Suprapubic skin (tissue), 4 donors: ENCODE data around the gene WNT5B. TPM values are rescaled to one million over a fixed set of nuclear protein-coding genes. Genes with fewer than 3 reads are reported as not detected.

Experiments used
- DNase-seq, 2 donors: peaks; one replicate each; pipeline ENCODE4 v3.0.0-alpha.2; 2019; ENCODE audit warnings: low spot score in 2 of 2
- H3K27ac ChIP-seq: fragments of 200-600 bp; sonication (generic); one replicate; pipeline ENCODE4 v1.5.1; 2019
- H3K27me3 ChIP-seq: fragments of 200-600 bp; sonication (generic); one replicate; pipeline ENCODE4 v1.5.1; 2019
- H3K36me3 ChIP-seq: fragments of 200-600 bp; sonication (generic); one replicate; pipeline ENCODE4 v1.5.1; 2019
- H3K4me1 ChIP-seq: fragments of 200-600 bp; sonication (generic); one replicate; pipeline ENCODE4 v1.5.1; 2019
- H3K4me3 ChIP-seq: fragments of 200-600 bp; sonication (generic); one replicate; pipeline ENCODE4 v1.5.1; 2019; ENCODE audit warnings: mild to moderate bottlenecking
- H3K9me3 ChIP-seq: fragments of 200-600 bp; sonication (generic); one replicate; pipeline ENCODE4 v1.5.1; 2019
- EP300 ChIP-seq: sonication (generic); formaldehyde crosslinking; IDR thresholded peaks from one replicate; pipeline ENCODE4 v1.6.1; 2017; ENCODE audit warnings: antibody characterized with exemption
- POLR2A ChIP-seq, 2 donors: fragments of 450-650 bp; IDR thresholded peaks; one replicate each; pipeline ENCODE4 v1.6.1; 2017; ENCODE audit warnings: antibody characterized with exemption in 2 of 2, mild to moderate bottlenecking in 2 of 2, moderate library complexity in 2 of 2
- POLR2AphosphoS5 ChIP-seq, 3 donors: sonication (generic); formaldehyde crosslinking; IDR thresholded peaks; one replicate each; pipeline ENCODE4 v1.6.1; 2017; ENCODE audit warnings: antibody characterized with exemption in 3 of 3
- WGBS: methylation state at CpG from one replicate; pipeline ENCODE4 v1.1.5; 2018; 5-methylcytosine and 5-hydroxymethylcytosine counted together
- total RNA-seq, 4 donors: library from RNA; depleted of rRNA; stranded (reverse); fragments of >200 nt; gene quantifications; one replicate each; pipeline ENCODE4 v1.1.0, GENCODE V29; 2016
- TF ChIP-seq, protein P1 (sequence below), 2 donors: fragments of 200-600 bp in 1 of 2; fragments of 450-650 bp in 1 of 2; sonication (generic) in 1 of 2; IDR thresholded peaks; one replicate each; pipeline ENCODE4 v1.5.1; 2016 to 2019; ENCODE audit warnings: antibody characterized with exemption in 2 of 2, mild to moderate bottlenecking in 1 of 2, moderate library complexity in 1 of 2

The WNT5B gene
- total RNA-seq, 4 donors from 2014 or later = 7.3 to 12.8 (median 8.3) TPM

DNA sequence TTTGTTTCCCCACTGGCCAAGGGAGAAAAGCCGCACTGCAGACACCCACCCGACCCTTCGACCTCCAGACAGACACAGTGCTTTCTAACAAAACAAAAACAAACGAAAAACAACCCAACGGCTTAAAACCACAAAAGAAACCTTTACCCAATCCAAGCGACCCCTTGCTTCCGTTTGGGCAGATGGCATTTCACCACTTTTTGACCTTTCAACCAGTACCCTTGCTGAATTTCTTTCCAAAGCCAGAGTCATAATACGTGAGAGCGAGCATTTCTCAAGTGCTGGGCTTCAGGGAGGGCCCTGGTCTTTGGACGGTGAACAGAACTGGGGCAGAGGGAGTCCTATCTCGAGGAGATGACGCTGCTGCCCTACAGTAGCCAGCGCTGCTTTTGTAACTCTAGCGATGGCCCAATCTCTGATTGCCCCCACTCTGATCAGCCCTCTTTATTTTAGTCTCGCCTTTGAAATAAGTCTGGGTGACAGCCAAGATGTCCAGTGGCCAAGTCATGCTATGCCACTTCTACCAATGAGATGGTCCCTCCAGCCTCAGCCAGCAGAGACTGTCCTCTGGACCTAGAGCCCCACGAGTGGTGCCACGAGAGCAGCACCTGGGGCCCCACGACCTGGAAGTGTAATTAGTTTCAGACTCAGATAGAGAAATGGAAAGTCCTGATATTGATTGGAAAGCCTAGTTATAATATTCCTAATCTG, 40.0 kb downstream of the WNT5B start:
- H3K27me3 ChIP-seq = no peaks in the 10 kb centered on the region
- TF ChIP-seq, protein P1, sequence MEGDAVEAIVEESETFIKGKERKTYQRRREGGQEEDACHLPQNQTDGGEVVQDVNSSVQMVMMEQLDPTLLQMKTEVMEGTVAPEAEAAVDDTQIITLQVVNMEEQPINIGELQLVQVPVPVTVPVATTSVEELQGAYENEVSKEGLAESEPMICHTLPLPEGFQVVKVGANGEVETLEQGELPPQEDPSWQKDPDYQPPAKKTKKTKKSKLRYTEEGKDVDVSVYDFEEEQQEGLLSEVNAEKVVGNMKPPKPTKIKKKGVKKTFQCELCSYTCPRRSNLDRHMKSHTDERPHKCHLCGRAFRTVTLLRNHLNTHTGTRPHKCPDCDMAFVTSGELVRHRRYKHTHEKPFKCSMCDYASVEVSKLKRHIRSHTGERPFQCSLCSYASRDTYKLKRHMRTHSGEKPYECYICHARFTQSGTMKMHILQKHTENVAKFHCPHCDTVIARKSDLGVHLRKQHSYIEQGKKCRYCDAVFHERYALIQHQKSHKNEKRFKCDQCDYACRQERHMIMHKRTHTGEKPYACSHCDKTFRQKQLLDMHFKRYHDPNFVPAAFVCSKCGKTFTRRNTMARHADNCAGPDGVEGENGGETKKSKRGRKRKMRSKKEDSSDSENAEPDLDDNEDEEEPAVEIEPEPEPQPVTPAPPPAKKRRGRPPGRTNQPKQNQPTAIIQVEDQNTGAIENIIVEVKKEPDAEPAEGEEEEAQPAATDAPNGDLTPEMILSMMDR (IDR thresholded peaks at IDR 0.05) = no peak
- TF ChIP-seq POLR2A (IDR thresholded peaks at IDR 0.05) (no peak), EP300 (no peak), POLR2AphosphoS5 (IDR thresholded peaks at IDR 0.05) (no peak)
- H3K27ac ChIP-seq = no peak overlapping the region
- peaks cover 6% of the 10 kb centered on the region for H3K4me1 ChIP-seq
- no peak overlapping the region for H3K4me3 ChIP-seq
- H3K9me3 ChIP-seq = no peaks in the 10 kb centered on the region
- H3K36me3 ChIP-seq = no peaks in the 10 kb centered on the region
- WGBS = 79% methylated on average over 18 of the region's 18 CpGs
- no peak for DNase-seq

DNA sequence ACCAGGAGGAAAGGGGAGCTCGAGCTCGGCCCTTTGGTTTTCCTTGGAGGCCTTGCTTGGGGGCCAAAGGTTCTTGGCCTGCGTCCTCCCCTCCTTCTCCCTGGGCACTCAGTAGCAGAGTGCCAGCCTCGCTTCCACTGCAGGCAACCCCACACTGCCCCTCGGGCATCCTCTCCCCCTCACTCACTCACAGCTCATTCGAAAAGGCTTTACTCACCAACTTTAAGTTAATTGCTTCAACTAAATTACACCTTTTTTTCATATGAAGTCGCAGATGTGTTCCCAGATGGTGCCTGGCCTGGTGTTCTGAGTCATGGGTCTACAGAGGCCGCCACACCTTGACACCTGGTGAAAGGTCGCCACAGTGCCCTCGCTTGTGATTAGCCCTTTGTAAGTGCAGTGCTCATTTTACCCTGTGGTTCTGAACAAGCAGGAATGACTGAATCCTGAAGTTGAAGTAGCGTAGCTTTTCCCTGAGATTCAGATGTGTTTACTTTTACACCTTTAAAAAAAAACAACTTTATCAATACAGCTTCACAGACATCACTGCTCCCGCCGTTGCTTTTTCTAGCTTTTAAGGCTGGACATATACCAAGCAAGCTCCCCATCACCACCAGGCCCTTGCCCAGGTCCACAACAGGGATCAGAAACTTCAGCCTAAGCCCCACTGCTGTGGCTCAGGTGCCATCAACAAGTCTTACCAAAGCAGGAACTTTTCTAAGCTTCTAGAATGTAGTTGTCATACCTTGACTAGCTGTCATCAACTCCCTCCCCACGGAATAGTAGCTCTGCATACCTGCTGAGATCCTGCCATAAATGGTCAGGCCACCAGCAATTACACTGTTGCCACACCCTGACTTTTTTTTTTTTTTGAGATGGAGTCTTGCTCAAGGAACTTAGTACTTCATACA, 41.6 kb downstream of the WNT5B start:
- H3K4me3 ChIP-seq = no peak overlapping the region
- no peak for TF ChIP-seq POLR2A (IDR thresholded peaks at IDR 0.05)
- no peak for TF ChIP-seq EP300
- TF ChIP-seq, protein P1 (IDR thresholded peaks at IDR 0.05) = no peak
- no peak for TF ChIP-seq POLR2AphosphoS5 (IDR thresholded peaks at IDR 0.05)
- H3K9me3 ChIP-seq = no peaks in the 10 kb centered on the region
- H3K27ac ChIP-seq = no peak overlapping the region
- H3K27me3 ChIP-seq = no peaks in the 10 kb centered on the region
- no peak for DNase-seq
- WGBS = 74% methylated on average over 14 of the region's 14 CpGs
- H3K4me1 ChIP-seq = peaks cover 6% of the 10 kb centered on the region
- no peaks in the 10 kb centered on the region for H3K36me3 ChIP-seq

DNA sequence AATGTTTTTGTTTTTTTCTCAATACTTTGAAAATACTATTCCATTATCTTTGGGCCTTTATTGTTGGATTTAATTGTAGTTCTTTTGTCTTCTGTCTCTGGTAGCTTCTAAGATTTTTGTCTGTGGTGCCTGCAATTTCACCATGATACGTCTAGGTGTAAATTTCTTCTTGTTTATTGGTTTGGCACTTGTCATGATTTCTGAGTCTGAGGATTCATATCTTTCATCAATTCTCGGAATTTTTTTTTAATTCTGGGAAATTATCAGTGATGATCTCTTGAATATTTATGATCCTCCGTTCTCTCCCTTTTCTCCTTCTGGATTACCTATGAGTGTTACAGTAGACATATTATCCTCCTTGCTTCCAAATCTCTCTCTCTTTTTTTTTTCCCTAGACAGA, 47.0 kb downstream of the WNT5B start:
- H3K9me3 ChIP-seq = no peaks in the 10 kb centered on the region
- no peak overlapping the region for H3K4me3 ChIP-seq
- TF ChIP-seq, protein P1 (IDR thresholded peaks at IDR 0.05) = no peak
- TF ChIP-seq POLR2A (IDR thresholded peaks at IDR 0.05) = no peak
- TF ChIP-seq EP300 = no peak
- TF ChIP-seq POLR2AphosphoS5 (IDR thresholded peaks at IDR 0.05) = no peak
- H3K36me3 ChIP-seq = no peaks in the 10 kb centered on the region
- H3K4me1 ChIP-seq = no peaks in the 10 kb centered on the region
- no peak for DNase-seq
- WGBS = 86% methylated on average over 3 of the region's 3 CpGs
- no peak overlapping the region for H3K27ac ChIP-seq
- H3K27me3 ChIP-seq = no peaks in the 10 kb centered on the region

DNA sequence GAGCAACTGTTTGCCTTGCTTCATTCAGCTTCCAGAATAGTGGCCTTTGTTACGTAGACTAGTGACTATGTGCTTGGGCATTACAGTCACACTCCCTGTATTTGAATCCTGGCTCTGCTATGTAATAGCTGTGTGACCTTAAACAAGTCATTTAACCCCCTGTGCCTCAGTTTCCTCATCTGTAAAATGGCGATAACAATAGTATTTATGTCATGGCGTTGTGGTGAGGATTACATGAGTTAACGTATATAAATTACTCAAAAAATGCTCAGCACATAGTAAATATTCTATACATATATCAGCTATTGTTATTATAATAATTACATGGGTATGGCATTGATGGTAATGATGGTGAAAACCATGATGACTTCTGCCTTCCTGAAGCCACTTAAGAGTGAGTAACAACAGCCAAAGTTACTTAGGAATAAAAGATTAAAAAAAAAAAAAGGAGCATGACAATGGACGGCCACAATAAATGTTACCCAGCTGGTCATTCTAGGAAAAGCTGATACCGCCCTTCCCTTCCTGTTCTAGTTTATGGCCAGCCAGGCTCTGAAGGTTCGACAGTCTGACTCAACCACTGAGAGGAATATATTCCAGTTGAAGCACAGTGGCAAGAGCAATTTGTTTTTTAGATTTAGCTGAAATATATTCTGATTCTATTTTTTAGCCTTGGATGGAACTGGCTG, 51.9 kb downstream of the WNT5B start:
- TF ChIP-seq POLR2A (IDR thresholded peaks at IDR 0.05) (no peak), POLR2AphosphoS5 (IDR thresholded peaks at IDR 0.05) (no peak), EP300 (no peak)
- TF ChIP-seq, protein P1 (IDR thresholded peaks at IDR 0.05) = no peak
- 69% methylated on average over 7 of the region's 7 CpGs for WGBS
- H3K36me3 ChIP-seq = no peaks in the 10 kb centered on the region
- H3K4me3 ChIP-seq = no peak overlapping the region
- no peaks in the 10 kb centered on the region for H3K27me3 ChIP-seq
- no peak for DNase-seq
- H3K4me1 ChIP-seq = no peaks in the 10 kb centered on the region
- H3K9me3 ChIP-seq = no peaks in the 10 kb centered on the region
- H3K27ac ChIP-seq = no peak overlapping the region

DNA sequence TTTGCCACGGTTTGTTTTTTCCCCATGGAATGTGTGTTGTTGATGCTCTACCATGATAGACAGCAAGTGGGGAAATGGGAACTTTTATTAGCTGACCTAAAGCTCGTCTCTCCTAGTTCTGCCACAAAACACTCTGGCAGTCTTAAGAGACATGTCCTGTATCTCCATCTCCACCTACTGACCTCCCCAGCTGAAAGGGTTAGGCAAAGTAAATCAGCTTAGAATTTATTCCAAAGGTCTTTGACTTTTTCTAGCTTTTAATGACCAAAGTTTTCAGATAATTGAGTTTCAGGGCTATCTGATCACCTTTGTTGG, 52.4 kb downstream of the WNT5B start:
- DNase-seq = no peak
- no peaks in the 10 kb centered on the region for H3K9me3 ChIP-seq

More for the DNA sequence above, 52.4 kb downstream of the WNT5B start:
- no peak overlapping the region for H3K4me3 ChIP-seq
- no peak overlapping the region for H3K27ac ChIP-seq
- H3K27me3 ChIP-seq = no peaks in the 10 kb centered on the region
- TF ChIP-seq, protein P1 (IDR thresholded peaks at IDR 0.05) = no peak
- no peak for TF ChIP-seq EP300
- no peak for TF ChIP-seq POLR2A (IDR thresholded peaks at IDR 0.05)
- no peak for TF ChIP-seq POLR2AphosphoS5 (IDR thresholded peaks at IDR 0.05)
- H3K36me3 ChIP-seq = no peaks in the 10 kb centered on the region
- 43% methylated on average over 2 of the region's 2 CpGs for WGBS
- H3K4me1 ChIP-seq = no peaks in the 10 kb centered on the region
